ENCODE data around the gene POFUT2.

DNA sequence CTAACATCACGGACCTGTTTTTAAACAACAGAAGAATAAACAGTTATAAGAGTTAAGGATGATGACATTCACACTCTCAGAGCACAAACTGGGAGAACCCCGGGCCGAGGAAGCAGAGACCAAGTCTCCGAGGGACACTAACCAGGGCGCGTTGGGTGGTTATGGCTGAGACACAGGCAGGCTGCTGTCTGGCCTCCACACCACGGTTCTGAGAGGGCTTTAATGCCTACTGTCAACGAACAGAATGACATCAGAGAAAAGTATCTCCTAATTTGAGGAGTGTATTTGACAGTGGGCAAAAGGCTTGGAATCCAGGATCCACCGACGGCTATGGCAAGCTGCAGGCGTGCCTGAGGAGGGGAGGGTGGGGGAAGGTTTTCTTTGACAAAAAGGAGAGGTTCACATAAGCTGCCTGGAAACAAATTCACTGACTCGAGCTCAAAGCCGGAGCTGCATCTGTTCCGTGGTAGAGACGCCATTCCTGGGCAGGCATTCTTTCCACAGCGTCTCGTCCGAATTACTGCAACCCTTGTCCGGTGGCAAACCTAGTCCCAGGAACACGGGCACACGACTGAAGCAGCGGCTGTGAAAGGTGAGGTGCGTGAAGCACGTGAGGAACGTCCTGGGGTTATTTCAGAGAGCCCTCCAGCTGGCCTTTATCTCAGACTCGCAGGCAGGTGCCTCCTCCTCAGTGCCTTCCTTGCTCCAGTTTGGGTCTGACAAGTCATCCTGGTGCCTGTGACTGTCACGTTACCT, 9.4 kb downstream of the POFUT2 start:
- TF ChIP-seq TAF1 (IDR thresholded peaks at IDR 0.05; ENCODE audit: borderline replicate concordance, low read depth, low read length) (no peak), POLR2AphosphoS5 (IDR thresholded peaks at IDR 0.05; ENCODE audit: low read depth, low read length) (no peak)
